Activated CD4-positive, alpha-beta memory T cell treated with anti-CD3 and anti-CD28 coated beads, Interleukin-2, amount 10 ng/mL, durations not matched to agents 7 days and 5 days (primary cell): ENCODE measurements around the gene SPINK13. TPM values are rescaled to one million over a fixed set of nuclear protein-coding genes. Genes with fewer than 3 reads are reported as not detected.

Experiments
- CTCF ChIA-PET: fragments of 350-600 bp; sonication (Branson Sonifier 250); formaldehyde crosslinking; loops from one replicate; lab custom pipeline; 2021; ENCODE audit warnings: antibody characterized with exemption, inconsistent platforms; lab: Charles Lee
- POLR2A ChIA-PET: fragments of 350-600 bp; sonication (Branson Sonifier 250); formaldehyde crosslinking; loops from one replicate; lab custom pipeline; 2021; ENCODE audit warnings: antibody characterized with exemption; lab: Charles Lee
- DNase-seq: peaks from one replicate; pipeline ENCODE4 v3.0.0-alpha.2; 2020
- H3K27ac Mint-ChIP-seq: one replicate; pipeline ENCODE4 v1.8.0; 2021; ENCODE audit warnings: mild to moderate bottlenecking, mixed read lengths
- H3K27me3 Mint-ChIP-seq: one replicate; pipeline ENCODE4 v1.8.0; 2021; ENCODE audit warnings: mixed read lengths
- H3K36me3 Mint-ChIP-seq: one replicate; pipeline ENCODE4 v1.8.0; 2021; ENCODE audit warnings: low read depth, mixed read lengths
- H3K4me1 Mint-ChIP-seq: one replicate; pipeline ENCODE4 v1.8.0; 2021; ENCODE audit warnings: mixed read lengths
- H3K4me3 Mint-ChIP-seq: one replicate; pipeline ENCODE4 v1.8.0; 2021; ENCODE audit warnings: mild to moderate bottlenecking, mixed read lengths
- H3K9me3 Mint-ChIP-seq: one replicate; pipeline ENCODE4 v1.8.0; 2021; ENCODE audit warnings: mixed read lengths
- total RNA-seq, 2 experiments: library from RNA; stranded (reverse); gene quantifications; one replicate each; pipeline ENCODE4 v1.2.3, GENCODE V29; 2021

SPINK13 gene
- total RNA-seq, 2 experiments from 2014 or later = not detected

DNA sequence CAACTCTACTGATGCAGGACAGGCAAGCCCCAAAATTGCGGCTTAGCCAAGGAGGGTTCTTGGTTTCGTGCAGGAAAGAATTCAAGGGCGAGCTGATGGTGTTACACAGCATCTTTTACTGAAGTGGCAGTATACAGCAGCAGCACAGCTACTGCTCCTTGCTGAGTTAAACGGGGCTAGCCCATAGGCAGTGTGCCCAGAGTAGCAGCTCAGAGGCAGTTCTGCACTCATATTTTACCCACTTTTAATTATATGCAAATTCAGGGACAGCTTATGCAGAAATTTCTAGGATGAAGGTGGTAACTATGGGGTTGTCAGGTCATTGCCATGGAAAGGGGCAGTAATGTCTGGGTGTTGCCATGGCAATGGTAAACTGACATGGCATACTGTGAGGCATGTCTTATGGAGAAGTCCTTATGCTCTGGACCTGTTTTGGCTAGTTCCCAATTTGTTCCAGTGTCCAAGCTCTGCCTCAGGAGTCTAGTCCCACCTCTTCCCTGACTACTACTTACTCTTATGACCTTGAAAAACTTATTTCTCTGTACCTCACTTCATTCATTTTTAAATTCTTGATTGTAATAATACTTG lies 64.8 kb downstream of the SPINK13 start:
- no peaks in the 10 kb centered on the region for H3K4me1 Mint-ChIP-seq
- CTCF ChIA-PET = no interaction called here

DNA sequence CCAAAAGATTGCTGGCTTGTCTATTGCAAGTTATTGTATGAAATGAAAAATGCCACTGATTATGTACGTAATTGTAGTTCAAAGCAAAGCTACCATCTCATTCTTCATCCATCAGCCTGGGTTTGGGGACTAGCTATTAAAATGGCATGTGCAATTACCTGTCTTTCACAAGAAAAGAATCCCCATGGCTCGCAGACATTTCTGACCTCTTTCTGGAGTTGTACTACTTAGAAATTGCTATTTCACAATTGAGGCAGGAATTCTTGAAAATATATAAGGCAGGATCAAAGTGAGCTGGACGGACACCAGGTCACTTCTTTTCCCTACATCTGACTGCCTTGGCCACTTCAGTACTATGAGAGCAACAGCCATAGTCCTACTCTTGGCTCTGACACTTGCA lies 66.7 kb downstream of the SPINK13 start, which contains the start of gene SPINK9:
TSS of gene SPINK9 (plus strand) at position 301 of the 400 bp plus-strand sequence. CDS start at position 356, 55 bp downstream.
- CTCF ChIA-PET = interaction anchor here (0.6 to 1.3 kb wide), 2 partner anchors 21 to 80 kb away, joined by 3 read pairs; no protein-coding TSS in a partner anchor
- no peak within 1 kb of the TSS for H3K4me3 Mint-ChIP-seq

More for the DNA sequence above, 64.8 kb downstream of the SPINK13 start:
- Mint-ChIP-seq H3K36me3 (no peaks in the 10 kb centered on the region), H3K4me3 (no peak overlapping the region), H3K9me3 (peaks cover 5% of the 10 kb centered on the region), H3K27me3 (no peaks in the 10 kb centered on the region), H3K27ac (no peak overlapping the region)
- POLR2A ChIA-PET = no interaction called here
- no peak for DNase-seq

More for the DNA sequence above, 66.7 kb downstream of the SPINK13 start, which contains the start of gene SPINK9:
- H3K36me3 Mint-ChIP-seq = no peaks in the 10 kb centered on the region
- H3K4me1 Mint-ChIP-seq = no peaks in the 10 kb centered on the region
- no peak for DNase-seq
- no peak within 1 kb of the TSS for H3K27ac Mint-ChIP-seq
- POLR2A ChIA-PET = no interaction called here
- no peaks in the 10 kb centered on the region for H3K9me3 Mint-ChIP-seq
- no peaks in the 10 kb centered on the region for H3K27me3 Mint-ChIP-seq

Other genes starting within 250 kb of the SPINK13 start
- gene SPINK5, start 204.8 kb upstream of the SPINK13 start, total RNA-seq = not detected
- gene SPINK14, start 100.2 kb upstream of the SPINK13 start, total RNA-seq = not detected
- gene SPINK6, start 65.8 kb upstream of the SPINK13 start, total RNA-seq = not detected
- gene MARCOL, start 30.3 kb upstream of the SPINK13 start, total RNA-seq = not detected
- gene SPINK7, start 43.6 kb downstream of the SPINK13 start, total RNA-seq = not detected
- gene SPINK9, start 66.8 kb downstream of the SPINK13 start, total RNA-seq = not detected
- 10 to 100 TPM; 45.4 to 47.9 TPM for gene FBXO38, start 115.2 kb downstream of the SPINK13 start, total RNA-seq